NCI-H2227 treated with DMSO at 0.1 percent for 48 hours (cell line): ENCODE measurements around the gene MUC13.
"Not testable (repeated sequence)": the region's sequence is repeated elsewhere in the genome, so short reads cannot be mapped to it uniquely, and the experiment has no call there.

Experiments used
- DNase-seq: peaks from one replicate; lab custom pipeline; 2025; lab: John Stamatoyannopoulos, UW

MUC13 gene, protein sequence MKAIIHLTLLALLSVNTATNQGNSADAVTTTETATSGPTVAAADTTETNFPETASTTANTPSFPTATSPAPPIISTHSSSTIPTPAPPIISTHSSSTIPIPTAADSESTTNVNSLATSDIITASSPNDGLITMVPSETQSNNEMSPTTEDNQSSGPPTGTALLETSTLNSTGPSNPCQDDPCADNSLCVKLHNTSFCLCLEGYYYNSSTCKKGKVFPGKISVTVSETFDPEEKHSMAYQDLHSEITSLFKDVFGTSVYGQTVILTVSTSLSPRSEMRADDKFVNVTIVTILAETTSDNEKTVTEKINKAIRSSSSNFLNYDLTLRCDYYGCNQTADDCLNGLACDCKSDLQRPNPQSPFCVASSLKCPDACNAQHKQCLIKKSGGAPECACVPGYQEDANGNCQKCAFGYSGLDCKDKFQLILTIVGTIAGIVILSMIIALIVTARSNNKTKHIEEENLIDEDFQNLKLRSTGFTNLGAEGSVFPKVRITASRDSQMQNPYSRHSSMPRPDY

DNA sequence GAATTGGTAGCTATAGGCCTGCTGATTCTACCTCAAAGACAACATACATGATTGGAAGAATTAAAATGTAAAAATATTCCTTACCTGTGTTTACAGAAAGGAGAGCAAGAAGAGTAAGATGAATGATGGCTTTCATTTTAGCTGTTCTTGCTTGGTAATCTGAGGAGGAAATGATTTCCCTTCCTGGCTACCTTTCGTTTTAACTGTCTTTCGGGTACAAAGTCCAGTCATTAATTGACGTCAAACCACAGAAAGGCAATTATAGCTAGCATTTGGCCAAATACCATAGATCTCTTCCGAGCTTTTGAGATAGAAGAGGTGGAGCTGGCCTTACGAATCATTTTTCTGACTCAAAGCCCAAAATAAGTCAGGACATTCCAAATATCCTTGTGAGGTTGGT lies at the start of gene MUC13:
Gene MUC13, minus strand, starts transcription at position 175 of the 400 bp plus-strand sequence. Its CDS starts 39 bp downstream, at position 136.
- DNase-seq = no peak

DNA sequence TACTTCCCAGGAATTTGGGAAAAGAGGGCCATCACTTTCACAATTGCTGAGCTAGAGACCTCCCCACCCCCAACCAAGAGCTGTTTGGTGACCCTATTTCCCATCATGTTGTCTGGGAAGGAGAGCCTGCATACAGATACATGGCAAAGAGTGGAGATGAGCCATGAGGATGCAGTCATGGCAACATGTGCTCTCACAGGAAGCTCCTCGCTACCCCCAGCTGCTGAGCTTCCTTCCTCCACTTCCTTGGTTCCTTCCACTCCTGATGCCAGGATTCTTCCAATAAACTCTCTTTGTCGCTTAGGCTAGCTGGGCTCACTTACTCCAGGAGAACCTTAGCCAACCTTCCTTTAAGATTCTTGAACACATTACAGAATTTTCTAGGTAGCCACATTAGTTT lies 48.3 kb upstream of the MUC13 start:
- DNase-seq = no peak

DNA sequence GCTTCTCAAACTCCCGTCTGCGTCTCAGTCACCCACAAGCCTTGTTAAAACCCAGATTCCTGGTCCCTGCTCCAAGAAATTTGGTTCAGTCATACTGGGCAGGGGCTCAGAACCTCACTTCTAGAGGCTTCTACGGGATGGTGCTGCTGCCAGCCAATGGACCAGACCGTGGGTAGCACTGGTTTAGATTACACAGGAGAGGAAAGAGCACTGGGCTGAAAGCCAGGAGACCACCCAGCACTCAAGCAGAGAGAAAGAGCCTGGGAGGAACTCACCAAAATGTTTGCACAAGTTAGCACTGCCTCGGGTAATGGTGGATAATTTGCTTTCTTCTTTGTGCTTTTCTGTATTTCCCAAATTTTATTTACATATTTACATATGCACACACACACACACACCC lies 46.9 kb upstream of the MUC13 start:
- no peak for DNase-seq

DNA sequence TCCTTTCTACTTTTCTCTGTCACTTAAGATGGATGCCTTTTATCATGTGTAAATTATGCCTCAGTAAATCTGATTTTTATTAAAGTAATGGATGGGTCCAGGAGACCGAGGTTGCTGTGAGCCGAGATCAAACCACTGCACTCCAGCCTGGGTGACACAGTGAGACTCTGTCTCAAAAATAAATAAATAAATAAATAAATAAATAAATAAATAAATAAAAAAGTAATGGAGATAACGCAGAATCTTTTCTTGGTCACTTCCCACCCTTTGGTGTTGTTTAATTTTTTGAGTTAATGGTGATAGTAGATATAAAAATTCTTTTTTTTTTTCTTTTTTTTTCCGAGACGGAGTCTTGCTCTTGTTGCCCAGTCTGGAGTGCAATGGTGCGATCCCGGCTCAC lies 44.1 kb upstream of the MUC13 start:
- no peak for DNase-seq

DNA sequence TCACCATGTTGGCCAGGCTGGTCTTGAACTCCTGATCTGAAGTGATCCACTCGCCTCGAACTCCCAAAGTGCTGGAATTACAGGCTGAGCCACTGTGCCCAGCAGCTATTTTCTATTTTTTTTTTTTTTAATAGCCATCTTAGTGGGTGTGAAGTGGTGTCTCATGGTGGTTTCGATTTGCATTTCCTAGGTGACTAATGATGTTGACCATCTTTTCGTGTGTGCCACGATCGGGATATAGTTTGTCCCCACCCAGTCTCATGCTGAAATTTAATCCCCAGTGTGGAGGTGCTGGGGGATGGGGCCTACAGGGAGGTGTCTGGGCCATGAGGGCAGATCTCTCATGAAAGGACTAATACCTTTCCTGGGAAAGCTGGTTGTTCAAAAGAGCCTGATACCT lies 41.8 kb upstream of the MUC13 start:
- DNase-seq = no peak

DNA sequence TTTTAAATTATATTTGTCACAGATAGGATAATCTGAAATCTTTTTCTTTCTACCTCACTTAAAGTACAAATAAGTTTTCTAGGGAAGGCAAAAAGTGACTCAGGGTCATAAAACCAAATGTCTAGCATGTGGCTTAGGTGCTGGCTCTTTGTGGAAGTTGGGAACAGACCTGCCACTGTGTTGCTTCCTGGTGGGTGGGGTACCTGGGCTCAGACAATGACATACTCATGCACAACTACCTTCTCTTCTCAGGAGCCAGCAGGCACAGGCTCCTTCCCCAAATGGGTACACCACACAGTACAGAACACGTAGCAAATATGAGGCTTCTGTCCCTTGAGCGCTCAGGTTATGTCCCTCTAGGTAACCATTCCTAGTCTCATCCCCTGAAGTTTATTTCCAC lies 40.1 kb upstream of the MUC13 start:
- DNase-seq = no peak

DNA sequence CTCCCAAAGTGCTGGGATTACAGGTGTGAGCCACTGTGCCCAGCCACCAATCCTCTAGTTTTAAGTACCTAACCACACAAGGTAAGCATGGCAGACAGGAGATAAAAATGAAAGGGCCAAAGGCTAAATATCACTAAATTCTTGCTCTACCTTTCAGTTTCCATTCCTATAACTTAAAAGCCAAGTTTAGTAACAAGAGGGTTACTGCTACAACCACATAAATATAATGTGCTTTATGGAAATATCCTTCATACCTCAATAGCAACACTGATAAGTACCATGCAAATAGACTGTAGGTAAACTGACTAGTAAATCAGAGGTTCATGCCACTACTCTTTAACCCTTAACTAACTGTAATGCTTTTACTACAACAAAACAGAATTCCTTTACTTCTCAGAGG lies 38.7 kb upstream of the MUC13 start:
- no peak for DNase-seq

DNA sequence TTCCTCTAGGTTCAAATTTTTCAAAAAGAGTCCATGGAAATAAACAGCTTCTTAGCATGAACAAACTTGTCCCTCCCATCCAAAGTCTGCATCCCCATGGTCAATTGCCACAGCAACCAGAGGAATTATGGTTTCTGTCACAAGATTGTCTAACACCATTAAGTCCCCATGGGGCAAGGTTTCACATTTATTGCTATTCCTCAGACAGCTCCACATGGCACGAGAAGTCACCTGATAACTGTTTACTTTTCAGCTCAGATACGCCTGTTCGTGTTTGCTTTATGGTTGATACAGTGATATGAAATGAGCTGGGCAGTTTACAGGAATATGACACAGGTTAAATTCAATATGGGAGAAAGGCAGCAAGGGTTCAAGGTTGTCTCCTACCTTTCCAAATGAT lies 37.9 kb upstream of the MUC13 start:
- no peak for DNase-seq

DNA sequence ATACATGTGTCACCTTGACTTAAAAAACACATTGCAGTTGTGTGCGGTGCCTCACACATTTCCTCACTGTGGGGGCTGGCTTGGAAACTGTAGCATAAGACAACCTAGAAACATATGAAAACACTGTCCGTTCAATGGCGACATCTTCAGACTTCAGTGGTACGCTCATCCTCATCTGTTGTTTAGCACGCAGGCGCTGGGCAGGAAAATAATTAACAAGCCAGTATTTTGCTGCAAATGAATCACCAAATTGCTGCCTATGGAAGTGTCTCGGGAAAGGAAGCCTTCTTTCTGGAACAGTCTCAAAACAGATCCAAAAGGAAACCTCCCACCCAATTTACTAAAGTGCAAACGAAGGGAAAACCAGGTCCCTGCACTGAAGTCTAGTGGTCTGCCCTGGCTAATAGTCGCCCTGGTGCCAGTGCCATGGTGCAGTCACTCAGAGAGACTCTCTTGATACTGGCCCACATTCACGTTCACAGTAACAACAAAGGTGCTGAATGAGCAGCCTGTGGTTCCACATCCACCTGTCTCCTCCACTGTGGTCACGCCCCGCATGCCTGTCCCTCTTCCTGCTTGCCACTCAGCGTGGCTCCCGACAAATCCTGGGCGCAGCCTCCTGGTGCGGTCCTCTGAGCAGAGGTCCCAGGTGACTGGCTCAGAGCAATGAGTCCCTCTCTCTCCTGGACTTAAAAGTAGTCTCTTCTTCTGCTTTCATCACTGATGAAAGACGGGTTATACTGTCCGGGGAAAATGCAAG lies 35.6 kb upstream of the MUC13 start:
- DNase-seq = no peak

DNA sequence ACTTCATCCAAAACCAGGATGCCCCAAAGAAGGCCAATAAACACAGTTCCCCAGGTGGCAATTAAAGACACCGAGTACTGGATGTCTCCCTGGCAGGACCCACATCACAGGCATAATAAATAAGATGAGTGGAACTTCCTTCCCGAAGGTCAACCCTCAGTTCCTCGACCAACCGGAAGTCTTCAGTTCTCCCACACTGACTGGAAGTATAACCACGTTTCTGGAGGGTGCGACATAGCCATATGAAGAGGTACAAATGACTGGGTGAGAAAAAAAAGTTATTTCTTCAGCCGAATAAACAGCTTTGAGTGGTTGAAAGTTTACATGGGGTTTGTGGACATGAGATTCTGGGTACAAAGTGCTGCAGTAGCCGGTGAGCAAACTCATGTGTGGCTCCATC lies 34.6 kb upstream of the MUC13 start:
- no peak for DNase-seq

DNA sequence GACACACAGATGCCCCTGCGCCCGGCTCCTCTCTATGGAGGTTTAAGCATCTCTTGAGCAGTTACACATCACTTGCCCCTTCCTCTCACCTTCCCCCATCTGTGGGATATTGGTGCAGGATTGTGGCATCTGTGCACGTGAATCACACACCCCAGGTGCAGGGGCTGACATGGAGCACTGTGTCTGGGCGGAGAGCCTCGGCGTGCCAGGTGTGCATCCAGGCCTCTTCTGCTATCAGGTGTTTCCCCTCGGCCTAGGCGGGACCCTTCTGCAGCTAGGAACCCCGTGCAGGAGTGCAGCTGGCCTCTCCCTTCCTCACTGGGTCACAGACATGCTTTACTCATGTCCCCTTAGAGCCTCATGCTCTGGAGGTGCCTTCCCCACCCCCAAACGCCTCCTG lies 33.4 kb upstream of the MUC13 start:
- no peak for DNase-seq

DNA sequence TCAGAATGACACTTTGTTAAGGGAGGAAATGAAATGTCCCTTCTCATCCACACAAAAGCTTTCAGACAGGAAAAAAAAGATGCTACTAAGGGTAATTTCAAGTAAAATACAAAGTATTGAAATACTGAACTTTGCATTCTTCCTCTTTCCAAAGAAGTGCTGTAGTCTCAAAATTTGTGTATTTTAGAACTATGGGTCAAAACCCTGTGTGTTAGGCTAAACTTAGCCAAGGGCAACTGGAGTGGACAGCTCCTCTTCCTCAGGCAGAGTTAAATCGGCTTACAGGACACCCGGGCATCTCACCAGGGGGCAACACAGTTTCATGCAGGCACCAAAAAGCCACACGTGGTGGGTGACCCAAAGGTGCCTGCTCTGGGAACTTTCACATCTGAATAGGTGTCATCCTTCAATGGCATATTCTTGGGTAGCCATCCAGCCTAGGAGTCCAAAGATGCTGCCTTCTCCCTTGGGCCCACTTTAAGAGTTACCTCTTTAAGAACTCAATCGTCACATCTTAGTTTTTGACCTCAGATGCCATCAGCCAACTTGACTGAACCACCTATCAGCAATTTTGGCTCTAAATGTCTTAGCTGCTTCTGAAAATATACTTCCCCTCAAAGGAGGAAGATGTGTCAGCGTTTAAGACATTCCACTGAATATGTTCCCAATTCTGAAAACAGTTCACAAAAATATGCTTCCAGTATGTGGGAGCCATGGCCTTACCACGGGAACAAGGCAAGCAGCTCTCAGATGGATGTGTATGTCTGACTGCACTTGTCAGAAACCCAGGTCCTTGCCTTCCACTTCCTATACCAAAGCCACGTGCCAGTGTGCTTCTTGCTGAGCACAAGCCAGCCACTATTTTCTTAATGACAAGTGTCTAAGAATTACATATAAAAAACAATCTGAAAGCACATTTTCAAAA lies 32.2 kb upstream of the MUC13 start:
- no peak for DNase-seq

DNA sequence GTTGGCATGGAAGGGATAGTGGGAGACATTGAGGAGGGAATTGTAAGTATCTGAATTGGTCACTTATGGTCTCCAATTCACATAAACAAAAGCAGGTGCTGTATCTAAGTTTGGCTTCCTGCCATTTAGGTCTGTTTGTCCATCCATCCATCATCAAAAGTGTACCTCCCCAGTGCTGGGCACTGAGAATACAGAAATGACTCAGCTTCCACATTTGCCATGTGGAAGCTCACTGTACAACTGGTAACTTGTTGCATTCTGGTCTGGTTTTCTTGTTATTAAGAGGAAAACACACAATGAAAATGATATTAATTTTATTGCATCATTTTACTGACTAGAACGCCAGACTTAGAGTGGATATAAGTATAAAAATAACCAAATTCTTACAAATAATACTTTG lies 30.9 kb upstream of the MUC13 start:
- DNase-seq = no peak

DNA sequence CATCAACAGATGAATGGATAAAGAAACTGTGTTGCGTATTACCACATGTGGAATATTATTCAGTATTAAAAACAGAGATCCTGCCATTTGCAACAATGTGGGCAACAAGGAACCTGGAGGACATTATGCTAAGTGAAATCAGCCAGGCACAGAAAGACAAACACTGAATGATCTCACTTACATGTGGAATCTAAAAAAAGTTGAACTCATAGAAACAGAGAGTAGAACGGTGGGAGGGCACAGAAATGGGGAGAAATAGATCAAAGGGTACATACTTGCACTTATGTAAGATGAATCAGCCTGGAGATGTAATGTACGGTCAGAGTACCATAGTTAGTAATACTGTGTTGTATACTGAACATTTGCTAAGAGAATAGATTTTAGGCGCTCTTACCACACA lies 29.8 kb upstream of the MUC13 start:
- DNase-seq = no peak

DNA sequence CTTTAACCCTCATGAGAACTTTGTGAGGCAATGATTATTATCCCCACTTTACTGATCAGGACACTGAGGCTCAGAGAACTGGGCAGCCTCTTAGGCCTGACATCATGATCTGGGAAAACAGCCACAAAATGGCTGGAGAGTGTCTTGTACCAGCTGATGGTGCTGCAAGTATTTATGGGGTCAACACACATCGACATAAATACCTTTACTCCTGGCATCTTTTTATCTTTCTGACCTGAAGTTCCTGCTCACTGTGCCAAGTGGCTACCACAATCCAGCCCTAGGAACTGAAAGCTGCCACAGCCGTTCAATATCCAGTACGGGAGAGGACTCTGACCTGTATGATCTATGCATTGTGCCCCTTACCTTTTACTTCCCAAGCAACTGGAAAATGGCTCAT lies 29.2 kb upstream of the MUC13 start:
- DNase-seq = no peak

DNA sequence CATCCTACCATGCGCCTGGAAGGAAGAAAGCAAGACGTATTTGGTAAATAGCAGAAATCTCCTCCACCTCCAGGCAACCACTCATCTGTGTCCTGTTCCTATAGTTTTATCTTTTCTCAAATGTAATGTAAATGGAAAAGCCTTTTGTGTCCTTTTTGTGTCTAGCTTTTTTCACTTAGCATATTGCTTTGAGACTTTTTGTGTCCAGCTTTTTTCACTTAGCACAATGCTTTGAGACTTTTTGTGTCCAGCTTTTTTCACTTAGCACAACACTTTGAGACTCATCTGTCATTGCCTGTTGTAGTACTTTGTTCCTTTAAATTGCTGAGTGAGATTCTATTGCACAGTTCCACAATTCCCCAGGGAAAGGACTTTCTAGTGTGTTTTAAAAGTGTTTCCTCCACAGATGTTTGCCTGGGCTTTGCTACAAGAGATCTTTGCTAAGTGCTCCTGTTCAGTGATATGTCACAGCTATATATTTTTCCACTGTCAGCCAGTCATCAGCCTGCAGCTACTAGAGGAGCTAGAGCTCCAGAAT lies 27.9 kb upstream of the MUC13 start:
- no peak for DNase-seq

DNA sequence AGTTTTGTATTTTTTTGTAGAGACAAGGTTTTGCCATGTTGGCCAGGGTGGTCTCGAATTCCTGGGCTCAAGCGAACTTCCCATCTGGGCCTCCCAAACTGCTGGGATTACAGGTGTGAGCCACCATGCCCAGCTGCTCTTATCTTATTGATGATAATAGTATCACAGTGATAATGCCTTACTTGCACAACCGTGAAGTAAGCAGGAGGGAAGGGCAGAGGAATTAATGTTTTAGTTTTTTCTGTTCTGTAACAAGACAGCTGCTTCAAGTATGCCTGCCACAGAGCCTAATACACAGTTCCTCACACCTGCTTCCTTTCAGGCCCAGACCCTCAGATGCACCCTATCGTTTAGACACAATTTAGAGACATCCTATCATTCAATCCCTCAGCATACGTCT lies 26.1 kb upstream of the MUC13 start:
- DNase-seq = no peak

DNA sequence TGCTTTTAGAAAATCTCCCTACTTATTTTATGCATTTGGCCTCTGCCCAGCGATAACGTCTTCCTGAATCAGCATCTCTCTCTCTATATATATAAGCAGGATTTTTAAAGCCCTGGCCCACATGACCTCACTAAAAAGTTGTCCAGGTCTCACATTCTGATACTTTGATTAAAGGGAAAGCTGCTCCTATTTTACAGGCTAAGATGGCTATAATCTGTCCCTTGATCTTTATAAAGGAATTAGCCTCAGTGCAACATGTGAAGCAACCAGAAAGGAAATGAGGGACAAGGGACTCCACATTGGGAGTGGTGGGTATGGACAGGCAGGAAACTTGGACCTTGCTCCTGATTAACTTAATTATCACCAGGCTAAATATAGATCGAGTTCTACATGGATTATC lies 25.6 kb upstream of the MUC13 start:
- DNase-seq = no peak

DNA sequence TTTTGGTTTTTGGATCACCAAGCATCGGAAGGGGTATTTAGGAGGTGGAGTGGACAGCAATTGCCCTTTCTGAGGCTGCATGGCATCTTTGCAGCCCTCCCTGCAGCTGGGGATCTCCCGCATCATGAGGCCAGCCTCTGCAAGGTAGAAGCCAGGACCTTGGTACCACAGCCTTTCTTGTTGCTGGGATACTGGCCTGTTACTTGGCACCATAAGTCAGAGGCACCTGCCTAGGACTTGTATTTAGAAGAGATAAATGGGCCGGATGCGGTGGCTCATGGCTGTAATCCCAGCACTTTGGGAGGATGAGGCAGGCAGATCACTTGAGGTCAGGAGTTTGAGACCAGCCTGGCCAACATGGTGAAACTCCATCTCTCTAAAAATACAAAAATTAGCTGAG lies 23.4 kb upstream of the MUC13 start:
- not testable (repeated sequence) for DNase-seq

DNA sequence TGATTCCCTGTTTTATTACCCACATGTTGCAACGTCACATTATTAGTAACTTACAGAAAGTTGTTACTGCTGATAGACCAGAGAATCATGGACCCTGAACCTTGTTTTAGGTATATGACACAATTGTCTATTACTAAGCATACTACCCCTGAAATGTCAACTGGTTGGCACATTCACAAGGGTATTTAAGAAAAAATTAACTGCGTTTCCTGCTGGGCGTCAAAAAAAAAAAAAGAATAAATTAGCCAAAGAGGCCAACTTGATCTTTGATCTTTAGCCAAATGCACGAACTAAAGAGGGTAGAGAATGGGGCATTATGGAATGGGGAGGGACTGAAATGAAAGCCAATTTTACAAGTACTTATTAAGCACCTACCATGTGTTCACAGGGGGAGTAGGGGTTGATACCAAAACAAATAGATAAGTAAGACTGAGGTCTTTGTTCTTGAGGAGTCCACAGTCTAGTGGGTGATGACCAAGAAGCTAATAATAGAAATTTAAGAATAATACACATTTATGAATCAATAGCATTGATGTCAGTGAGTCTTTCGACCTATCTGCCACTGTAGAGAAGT lies 17.8 kb upstream of the MUC13 start:
- DNase-seq = no peak

DNA sequence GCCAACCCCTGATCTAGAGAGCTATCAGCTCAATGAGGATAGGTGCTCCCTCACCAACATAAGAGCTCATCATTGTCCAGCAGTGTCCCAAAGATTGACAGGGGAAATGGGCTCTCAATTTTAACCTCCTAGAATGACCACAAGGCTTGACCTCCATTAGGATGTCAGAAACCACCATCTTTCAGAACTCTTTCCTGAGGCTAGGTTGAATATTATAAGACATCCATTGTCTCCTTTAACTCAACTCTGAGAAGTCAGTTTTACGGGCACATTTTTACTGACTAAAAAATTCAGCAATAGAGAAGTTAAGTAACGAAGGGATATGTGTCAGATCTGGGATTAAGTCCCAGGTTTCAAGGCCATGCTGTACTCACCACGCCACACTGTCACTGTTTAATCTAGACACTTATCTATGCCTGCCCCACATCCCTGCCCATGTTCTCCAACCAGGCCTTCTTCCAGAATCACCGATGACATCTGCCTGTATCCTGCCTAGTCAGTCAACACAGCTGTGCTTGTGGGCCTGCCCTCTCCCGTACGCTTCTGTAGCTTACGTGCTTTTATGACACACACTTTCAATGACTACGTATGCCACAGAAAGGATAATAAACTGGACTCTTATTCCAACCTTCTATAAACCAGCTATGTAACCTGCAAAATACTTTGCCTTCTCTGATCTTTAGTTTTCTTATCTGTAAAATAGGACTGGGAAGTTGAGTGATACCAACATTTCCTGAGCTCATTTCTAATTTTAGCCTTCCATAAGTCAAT lies 17.1 kb upstream of the MUC13 start:
- DNase-seq = no peak
